Endodermal cell (in vitro differentiated cells): ENCODE measurements around the gene FOXK2. TPM values are rescaled to one million over a fixed set of nuclear protein-coding genes. Genes with fewer than 3 reads are reported as not detected.
"Not testable (repeated sequence)": the region's sequence is repeated elsewhere in the genome, so short reads cannot be mapped to it uniquely, and the experiment has no call there.

Experiments used
- DNase-seq: peaks from one replicate; pipeline ENCODE4 v3.0.0-alpha.2; 2017
- H3K27ac ChIP-seq: 2 replicates; pipeline ENCODE4 v1.5.1; 2013; ENCODE audit warnings: mild to moderate bottlenecking, low read depth, low read length, moderate library complexity
- H3K27me3 ChIP-seq: 2 replicates; pipeline ENCODE4 v1.6.1; 2013; ENCODE audit warnings: mild to moderate bottlenecking, low read length, moderate library complexity; ENCODE audit not compliant: insufficient read depth, control insufficient read depth, poor library complexity, severe bottlenecking
- H3K36me3 ChIP-seq: 2 replicates; pipeline ENCODE4 v1.7.0; 2013; ENCODE audit warnings: mild to moderate bottlenecking, low read length, moderate library complexity; ENCODE audit not compliant: control insufficient read depth, insufficient read depth
- H3K4me1 ChIP-seq: one replicate; pipeline ENCODE4 v1.7.0; 2013; ENCODE audit warnings: low read length; ENCODE audit not compliant: control insufficient read depth, insufficient read depth
- H3K4me3 ChIP-seq: 2 replicates; pipeline ENCODE4 v1.5.1; 2013; ENCODE audit warnings: mild to moderate bottlenecking, low read length, moderate library complexity
- H3K9ac ChIP-seq: 2 replicates; pipeline ENCODE4 v1.6.1; 2013; ENCODE audit warnings: mild to moderate bottlenecking, low read length, moderate library complexity; ENCODE audit not compliant: poor library complexity, severe bottlenecking; ENCODE audit errors: extremely low read depth
- H3K9me3 ChIP-seq: 2 replicates; pipeline ENCODE4 v1.6.1; 2013; ENCODE audit warnings: mild to moderate bottlenecking, low read length, moderate library complexity; ENCODE audit not compliant: control insufficient read depth
- H3K27ac Mint-ChIP-seq: 2 replicates; pipeline ENCODE4 v1.8.0; 2020; ENCODE audit warnings: mixed read lengths
- H3K27me3 Mint-ChIP-seq: 2 replicates; pipeline ENCODE4 v1.8.0; 2021; ENCODE audit warnings: mild to moderate bottlenecking, mixed read lengths; ENCODE audit not compliant: insufficient read depth
- H3K36me3 Mint-ChIP-seq: 2 replicates; pipeline ENCODE4 v1.8.0; 2020; ENCODE audit warnings: low read depth, mixed read lengths
- H3K4me1 Mint-ChIP-seq: 2 replicates; pipeline ENCODE4 v1.8.0; 2020; ENCODE audit warnings: mixed read lengths
- H3K4me3 Mint-ChIP-seq: 2 replicates; pipeline ENCODE4 v1.8.0; 2020; ENCODE audit warnings: mild to moderate bottlenecking, moderate library complexity, mixed read lengths
- H3K9me3 Mint-ChIP-seq: 2 replicates; pipeline ENCODE4 v1.8.0; 2020; ENCODE audit warnings: mild to moderate bottlenecking, mixed read lengths
- CTCF ChIP-seq: fragments of 200-600 bp; sonication (generic); conservative IDR thresholded peaks from 2 replicates; pipeline ENCODE4 v1.5.0; 2021; ENCODE audit warnings: antibody characterized with exemption, mild to moderate bottlenecking
- WGBS, 2 experiments: methylation state at CpG; one replicate each; pipeline versions ENCODE4 v1.1.5 to v1.1.7; 2013; ENCODE audit warnings: missing lambda C conversion rate in 2 of 2, mixed read lengths in 1 of 2; ENCODE audit not compliant: insufficient coverage in 1 of 2, insufficient read length in 1 of 2; 5-methylcytosine and 5-hydroxymethylcytosine counted together
- total RNA-seq, 2 donors: library from RNA; stranded (reverse); fragmentation: NEBNext Ultra II Directional in 1 of 2; extraction: Animal tissue kit (Norgen Biotek cat#: 25700) in 1 of 2; gene quantifications; 2 replicates in 1 of 2; 3 replicates in 1 of 2; pipeline ENCODE4 v1.2.1, GENCODE V29; 2021

FOXK2 gene
- total RNA-seq, 2 donors from 2014 or later: 67.2 to 68.1 TPM

DNA sequence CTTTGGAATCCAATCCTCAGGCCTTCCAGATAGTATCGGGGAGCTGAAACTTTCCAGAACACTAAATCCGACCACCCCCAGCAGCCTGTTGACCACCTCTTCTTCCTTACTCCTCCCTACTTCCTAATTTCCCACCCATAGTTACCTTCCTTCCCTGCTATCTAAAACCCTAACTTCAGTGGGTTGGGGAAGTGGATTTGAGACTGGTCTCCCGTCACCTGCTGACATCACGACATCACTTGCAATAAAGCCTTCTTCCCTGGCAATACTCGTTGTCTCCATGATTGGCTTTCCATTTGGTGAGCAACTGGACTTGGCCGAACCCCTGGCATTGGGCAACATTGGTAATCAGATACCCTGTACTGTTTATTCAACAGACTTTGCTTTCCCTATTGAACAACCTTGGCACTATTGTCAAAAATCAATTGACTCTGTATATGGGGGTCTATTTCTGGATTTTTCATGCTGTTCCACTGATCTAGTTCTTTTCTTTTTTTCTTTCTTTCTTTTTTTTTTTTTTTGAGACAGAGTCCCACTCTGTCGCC lies 11.8 kb upstream of the FOXK2 start:
- H3K4me3 ChIP-seq: no peak overlapping the region
- TF ChIP-seq CTCF: no peak
- no peaks in the 10 kb centered on the region for H3K9me3 ChIP-seq
- no peak overlapping the region for H3K4me3 Mint-ChIP-seq
- DNase-seq: no peak
- H3K36me3 ChIP-seq: no peaks in the 10 kb centered on the region
- WGBS, 2 experiments: 89% methylated on average over 4 to 7 of the region's 7 CpGs
- no peaks in the 10 kb centered on the region for H3K27me3 ChIP-seq
- no peak overlapping the region for H3K9ac ChIP-seq
- no peaks in the 10 kb centered on the region for H3K4me1 ChIP-seq
- no peaks in the 10 kb centered on the region for H3K4me1 Mint-ChIP-seq
- no peak overlapping the region for H3K27ac ChIP-seq
- no peaks in the 10 kb centered on the region for H3K36me3 Mint-ChIP-seq
- peaks cover 6% of the 10 kb centered on the region for H3K27me3 Mint-ChIP-seq
- no peaks in the 10 kb centered on the region for H3K9me3 Mint-ChIP-seq
- H3K27ac Mint-ChIP-seq: no peak overlapping the region

GRCh38 chr17:82511642-82512041 lies 7.9 kb upstream of the FOXK2 start:
- H3K27ac ChIP-seq, H3K4me1 ChIP-seq, H3K9me3 Mint-ChIP-seq, H3K27ac Mint-ChIP-seq, H3K4me3 Mint-ChIP-seq, H3K9me3 ChIP-seq, H3K36me3 ChIP-seq, H3K27me3 Mint-ChIP-seq, H3K9ac ChIP-seq, DNase-seq, H3K36me3 Mint-ChIP-seq, H3K4me3 ChIP-seq, H3K4me1 Mint-ChIP-seq, H3K27me3 ChIP-seq: not testable (repeated sequence)
- WGBS, 2 experiments: 78 to 90% methylated on average over 5 of the region's 5 CpGs

DNA sequence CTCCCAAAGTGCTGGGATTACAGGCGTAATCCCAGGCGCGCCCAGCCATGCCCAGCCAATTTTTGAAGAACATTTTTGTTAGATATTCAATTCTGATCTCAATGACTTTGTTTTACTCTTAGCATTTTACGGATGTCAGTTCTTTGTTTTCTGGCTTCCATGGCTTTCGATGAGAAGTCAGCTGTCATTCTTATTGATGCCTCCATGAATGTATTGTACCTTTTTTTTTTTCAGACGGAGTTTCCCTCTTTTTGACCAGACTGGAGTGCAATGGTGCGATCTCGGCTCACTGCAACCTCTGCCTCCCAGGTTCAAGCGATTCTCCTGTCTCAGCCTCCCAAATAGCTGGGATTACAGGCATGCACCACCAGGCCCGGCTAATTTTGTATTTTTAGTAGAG lies 5.7 kb upstream of the FOXK2 start:
- H3K36me3 Mint-ChIP-seq, H3K36me3 ChIP-seq, H3K27me3 Mint-ChIP-seq, H3K9me3 Mint-ChIP-seq, H3K27me3 ChIP-seq, H3K4me3 ChIP-seq, H3K9ac ChIP-seq, H3K4me3 Mint-ChIP-seq, DNase-seq, H3K27ac Mint-ChIP-seq, H3K27ac ChIP-seq, H3K4me1 Mint-ChIP-seq, H3K9me3 ChIP-seq, H3K4me1 ChIP-seq: not testable (repeated sequence)
- 89 to 90% methylated on average over 9 to 10 of the region's 10 CpGs for WGBS, 2 experiments

DNA sequence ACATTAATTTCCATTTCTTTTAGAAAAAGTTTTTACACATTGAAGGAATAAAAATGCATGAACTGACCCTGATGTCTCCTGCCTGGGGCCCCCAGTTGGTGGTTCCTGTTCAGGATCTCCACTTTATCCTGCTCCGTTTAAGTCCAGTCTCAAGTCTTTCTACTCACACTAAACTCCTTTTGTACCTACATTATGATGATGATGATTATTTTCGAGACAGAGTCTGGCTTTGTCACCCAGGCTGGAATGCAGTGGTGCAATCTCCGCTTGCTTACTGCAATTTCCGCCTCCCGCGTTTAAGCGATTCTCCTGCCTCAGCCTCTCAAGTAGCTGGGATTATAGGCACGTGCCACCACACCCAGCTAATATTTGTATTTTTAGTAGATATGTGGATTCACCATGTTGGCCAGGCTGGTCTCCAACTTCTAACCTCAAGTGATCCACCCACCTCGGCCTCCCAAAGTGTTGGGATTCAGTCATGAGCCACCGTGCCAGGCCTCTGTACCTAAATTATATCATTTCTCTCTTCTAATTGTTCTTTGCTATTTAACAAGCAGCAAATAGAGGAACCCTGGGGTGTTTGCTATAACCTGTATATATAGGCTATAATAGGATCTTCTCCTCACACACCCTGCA lies 2.2 kb upstream of the FOXK2 start:
- Histone ChIP-seq H3K9me3 (no peaks in the 10 kb centered on the region), H3K4me3 (no peak overlapping the region), H3K9ac (no peak overlapping the region), H3K27me3 (no peaks in the 10 kb centered on the region), H3K4me1 (no peaks in the 10 kb centered on the region), H3K36me3 (no peaks in the 10 kb centered on the region), H3K27ac (no peak overlapping the region)
- Mint-ChIP-seq H3K36me3 (peaks cover 3% of the 10 kb centered on the region), H3K27ac (no peak overlapping the region), H3K27me3 (peaks cover 6% of the 10 kb centered on the region), H3K4me1 (peaks cover 3% of the 10 kb centered on the region), H3K9me3 (peaks cover 4% of the 10 kb centered on the region), H3K4me3 (no peak overlapping the region)
- WGBS, 2 experiments: 96 to 100% methylated on average over 8 to 9 of the region's 10 CpGs
- DNase-seq: no peak
- TF ChIP-seq CTCF: no peak
